ENCODE results near the gene SETD6.
"Not testable (repeated sequence)": the region's sequence is repeated elsewhere in the genome, so short reads cannot be mapped to it uniquely, and the experiment has no call there.

Gene SETD6

GRCh38 chr16:58542291-58542690 lies 27.0 kb downstream of the SETD6 start:
- no peak for DNase-seq (ENCODE audit: low spot score)

GRCh38 chr16:58543685-58544084 lies 28.4 kb downstream of the SETD6 start:
- DNase-seq (ENCODE audit: low spot score), result no peak

GRCh38 chr16:58548378-58548777 lies 33.1 kb downstream of the SETD6 start:
- no peak for DNase-seq (ENCODE audit: low spot score)

- DNase-seq (ENCODE audit: low spot score), result no peak
Measured at GRCh38 chr16:58551496-58551895, 36.2 kb downstream of the SETD6 start.

- DNase-seq (ENCODE audit: low spot score), result no peak
Measured at GRCh38 chr16:58556678-58557077, 41.4 kb downstream of the SETD6 start.

- no peak for DNase-seq (ENCODE audit: low spot score)
Measured at GRCh38 chr16:58563235-58563634, 47.9 kb downstream of the SETD6 start.

GRCh38 chr16:58563775-58564174 lies 48.5 kb downstream of the SETD6 start:
- DNase-seq (ENCODE audit: low spot score), result no peak

- not testable (repeated sequence) for DNase-seq (ENCODE audit: low spot score)
Measured at GRCh38 chr16:58565697-58566096, 50.4 kb downstream of the SETD6 start.

Data from putamen (tissue), 1 donor.